ENCODE measurements around the gene LPP.

Gene LPP

DNA sequence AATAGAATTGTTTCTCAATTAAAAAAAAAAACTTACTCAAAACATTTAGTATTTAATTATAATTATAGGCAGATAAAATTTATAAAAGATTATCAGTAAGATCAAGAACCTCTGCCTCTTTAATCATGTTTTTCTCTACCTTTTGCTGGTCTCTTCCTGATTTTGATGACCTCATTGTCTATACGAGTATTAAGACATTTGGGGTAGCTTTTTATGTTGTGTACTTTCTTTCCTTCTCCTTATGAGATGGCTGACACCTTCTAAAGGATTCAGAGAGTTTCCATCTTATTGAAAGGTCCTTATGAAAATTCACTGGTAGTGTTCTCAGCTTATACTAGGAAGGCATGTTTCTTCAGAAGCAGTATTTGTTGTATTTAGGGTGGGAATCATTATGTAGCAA lies 426.3 kb downstream of the LPP start:
- TF ChIP-seq GATA2 (IDR thresholded peaks at IDR 0.05; ENCODE audit: low read depth, low read length) (no peak), GATA3 (IDR thresholded peaks at IDR 0.05; ENCODE audit: low read depth, low read length) (no peak)

DNA sequence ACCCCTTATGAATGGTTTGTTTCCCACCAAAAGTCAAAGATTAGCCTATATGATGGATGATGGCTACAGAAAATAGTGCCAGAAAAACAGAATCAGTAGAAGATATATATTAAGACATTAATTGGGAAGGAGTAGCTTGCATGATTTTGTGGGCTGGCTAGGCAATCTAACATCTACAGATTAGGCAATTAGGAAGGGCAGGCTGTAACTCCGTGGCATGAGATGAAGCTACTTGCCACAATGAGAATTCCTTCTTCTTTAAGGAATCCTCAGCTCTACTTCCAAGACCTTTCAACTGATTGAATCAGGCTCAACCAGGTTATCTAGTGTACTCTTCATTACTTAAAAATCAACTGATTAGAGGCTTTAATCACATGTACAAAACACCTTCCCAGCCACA lies 426.7 kb downstream of the LPP start:
- TF ChIP-seq GATA2 (IDR thresholded peaks at IDR 0.05; ENCODE audit: low read depth, low read length) (no peak), GATA3 (IDR thresholded peaks at IDR 0.05; ENCODE audit: low read depth, low read length) (no peak)

DNA sequence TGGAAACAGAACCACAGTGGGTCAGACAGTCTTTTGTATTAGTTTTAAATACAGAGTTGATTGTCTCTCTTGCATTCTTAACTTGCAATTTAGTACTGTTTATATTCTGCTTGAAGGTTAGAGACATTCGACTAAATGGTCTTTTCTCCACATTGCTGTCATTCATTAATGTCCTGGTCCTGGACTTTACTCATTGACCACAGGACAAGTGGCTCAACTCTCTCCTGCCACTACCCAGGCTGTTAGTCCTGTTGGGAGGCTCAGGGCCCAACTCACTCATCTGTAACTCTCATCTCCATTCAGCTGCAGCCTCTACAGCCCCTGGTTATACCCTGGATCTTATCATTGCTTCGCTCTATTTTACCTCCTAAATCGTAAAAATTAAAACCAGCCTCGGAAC lies 427.4 kb downstream of the LPP start:
- TF ChIP-seq GATA2 (IDR thresholded peaks at IDR 0.05; ENCODE audit: low read depth, low read length): no peak
- TF ChIP-seq GATA3 (IDR thresholded peaks at IDR 0.05; ENCODE audit: low read depth, low read length): no peak

DNA sequence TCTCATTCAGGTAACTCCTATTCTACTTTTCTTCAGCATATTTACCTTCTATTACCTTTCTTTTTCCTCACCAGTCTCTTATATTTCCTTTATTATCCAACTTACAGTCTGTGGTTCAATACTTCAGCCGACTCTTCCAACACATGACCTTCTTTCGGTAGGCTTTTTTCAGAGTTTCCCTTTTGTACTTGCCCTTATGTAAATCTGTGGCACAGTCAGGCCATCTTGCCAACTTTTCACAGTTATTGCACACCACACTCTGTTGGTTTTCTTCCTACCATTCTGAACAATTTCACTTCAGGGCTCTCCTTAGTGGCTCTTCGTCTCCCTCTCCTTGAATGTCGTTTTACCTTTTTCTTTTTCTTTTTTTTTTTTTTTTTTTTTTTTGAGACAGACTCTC lies 427.8 kb downstream of the LPP start:
- TF ChIP-seq GATA3 (IDR thresholded peaks at IDR 0.05; ENCODE audit: low read depth, low read length) (no peak), GATA2 (IDR thresholded peaks at IDR 0.05; ENCODE audit: low read depth, low read length) (no peak)

DNA sequence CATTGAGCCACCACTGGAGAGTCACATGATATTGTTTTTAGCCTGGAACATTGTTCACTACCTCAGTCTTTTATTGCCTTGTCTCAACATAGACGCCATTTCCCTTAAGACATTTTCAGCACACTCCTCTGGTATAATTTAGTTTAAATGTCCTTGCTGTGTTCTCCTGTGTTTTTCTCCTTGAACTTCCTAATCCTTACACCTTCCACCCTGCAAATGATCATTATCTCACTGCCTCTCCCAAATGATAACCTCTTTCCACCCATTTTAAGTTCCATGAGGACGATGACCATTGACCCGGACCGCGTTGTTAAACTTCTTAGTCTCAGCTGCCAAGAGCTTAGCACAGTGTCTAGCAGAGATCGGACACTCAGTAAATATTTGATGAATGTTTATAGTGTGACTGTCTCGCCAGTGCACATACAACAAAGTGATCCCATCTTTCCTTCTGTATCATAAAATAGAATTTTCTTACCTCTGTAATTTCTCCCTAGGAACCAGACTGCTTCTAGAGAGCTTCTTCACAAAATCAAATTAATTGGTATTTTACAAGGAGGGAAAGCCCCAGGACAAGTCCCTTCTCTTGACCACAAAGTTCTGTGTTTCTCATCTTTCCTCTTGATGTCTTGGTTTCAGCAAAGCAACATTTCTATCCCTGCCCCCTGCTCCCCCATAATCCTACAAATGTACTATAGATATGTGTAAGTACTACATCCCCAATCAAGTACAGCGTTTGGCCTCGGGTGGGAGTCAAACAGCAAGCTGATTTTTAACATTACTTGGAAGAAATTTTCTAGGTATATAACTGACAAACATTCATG lies 429.6 kb downstream of the LPP start:
- no peak for TF ChIP-seq GATA3 (IDR thresholded peaks at IDR 0.05; ENCODE audit: low read depth, low read length)
- no peak for TF ChIP-seq GATA2 (IDR thresholded peaks at IDR 0.05; ENCODE audit: low read depth, low read length)

DNA sequence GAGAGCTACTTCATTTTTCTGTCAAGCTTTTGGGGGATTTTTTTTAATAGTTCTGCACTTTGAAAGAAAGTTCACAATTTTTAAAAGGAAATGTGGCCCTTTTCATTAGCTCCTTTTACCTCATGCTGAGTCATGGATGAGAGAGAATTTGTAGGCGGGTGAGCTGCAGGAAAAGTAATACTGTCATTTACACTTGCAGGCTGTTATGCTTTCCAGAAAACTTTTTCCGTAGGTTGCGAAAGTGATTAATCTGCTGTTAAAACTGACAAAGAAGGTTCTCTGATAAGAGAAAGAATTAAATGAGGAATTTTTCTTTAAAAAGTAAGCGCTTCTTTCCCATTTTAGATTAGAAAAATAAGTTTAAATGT lies 430.2 kb downstream of the LPP start:
- no peak for TF ChIP-seq GATA2 (IDR thresholded peaks at IDR 0.05; ENCODE audit: low read depth, low read length)
- no peak for TF ChIP-seq GATA3 (IDR thresholded peaks at IDR 0.05; ENCODE audit: low read depth, low read length)

DNA sequence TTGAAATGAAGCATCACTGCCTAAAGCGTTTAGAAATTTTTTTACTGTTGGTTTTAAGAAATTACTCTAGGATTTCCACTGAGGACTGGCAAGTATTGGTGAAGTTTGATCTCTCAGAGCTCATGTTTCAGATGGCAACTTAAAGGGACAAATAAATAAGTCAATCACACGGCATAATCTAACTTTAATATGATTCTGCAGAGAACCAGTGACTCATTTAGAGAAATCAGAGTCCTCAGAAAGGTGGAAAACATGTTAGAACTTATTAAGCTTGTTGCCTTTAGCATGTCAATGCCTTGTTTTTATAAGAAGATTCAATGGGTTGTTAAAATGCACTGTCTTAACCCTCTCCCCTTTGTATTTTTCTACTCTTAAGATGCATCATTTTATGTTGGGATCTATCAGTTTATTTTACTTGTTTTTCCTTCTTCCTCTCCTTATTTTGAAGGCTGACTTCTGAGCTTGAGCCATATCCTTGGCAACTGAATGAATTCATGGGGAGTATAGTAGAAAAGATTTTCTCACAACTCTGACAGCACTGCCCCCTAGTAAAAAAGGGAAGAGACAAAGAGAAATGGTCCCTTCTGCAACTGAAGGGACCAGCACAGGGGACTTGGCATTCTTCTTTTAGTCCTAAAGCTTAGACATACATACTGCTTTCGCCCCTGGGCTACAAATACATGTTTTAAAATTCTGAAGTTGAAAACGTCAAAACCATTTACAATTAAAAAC lies 431.2 kb downstream of the LPP start:
- TF ChIP-seq GATA2 (IDR thresholded peaks at IDR 0.05; ENCODE audit: low read depth, low read length) (no peak), GATA3 (IDR thresholded peaks at IDR 0.05; ENCODE audit: low read depth, low read length) (no peak)

DNA sequence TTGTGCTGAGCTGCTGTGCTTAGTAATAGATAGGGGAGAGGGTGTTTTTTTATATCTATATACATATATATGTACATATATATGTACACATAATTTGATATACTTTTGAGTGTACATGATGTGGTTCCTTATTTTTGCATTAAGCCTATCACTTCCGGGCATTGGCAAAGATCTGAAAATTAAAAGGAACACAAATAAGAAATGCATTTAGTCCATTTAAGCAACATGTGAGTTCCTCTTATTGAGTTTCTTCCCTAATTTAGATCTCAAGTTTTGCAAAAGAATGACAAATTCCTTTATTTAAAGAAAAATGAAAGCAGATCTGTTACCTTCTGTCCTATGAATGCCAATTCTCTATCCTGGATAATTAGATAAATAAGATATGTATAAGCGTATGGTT lies 435.1 kb downstream of the LPP start:
- TF ChIP-seq GATA2 (IDR thresholded peaks at IDR 0.05; ENCODE audit: low read depth, low read length): no peak

DNA sequence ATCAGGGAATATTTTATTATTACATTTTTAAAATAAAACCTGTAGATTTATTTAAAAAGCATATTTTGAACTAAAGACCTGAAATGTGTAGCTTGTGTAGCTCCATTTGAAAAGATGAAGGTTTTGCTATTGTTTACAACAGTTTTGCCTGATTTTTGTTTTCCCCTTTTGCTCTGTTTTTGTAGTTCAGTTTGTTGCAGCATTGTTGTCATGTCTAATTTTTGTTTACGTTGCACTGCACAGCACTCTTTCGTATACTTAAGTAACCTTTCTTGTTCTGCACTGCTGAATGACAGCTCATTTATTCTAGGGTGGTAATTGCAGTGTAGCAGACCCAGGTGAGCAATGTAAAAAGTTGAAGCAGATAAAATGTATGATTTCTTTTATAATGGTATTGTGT lies 435.8 kb downstream of the LPP start:
- TF ChIP-seq GATA2 (IDR thresholded peaks at IDR 0.05; ENCODE audit: low read depth, low read length): no peak

DNA sequence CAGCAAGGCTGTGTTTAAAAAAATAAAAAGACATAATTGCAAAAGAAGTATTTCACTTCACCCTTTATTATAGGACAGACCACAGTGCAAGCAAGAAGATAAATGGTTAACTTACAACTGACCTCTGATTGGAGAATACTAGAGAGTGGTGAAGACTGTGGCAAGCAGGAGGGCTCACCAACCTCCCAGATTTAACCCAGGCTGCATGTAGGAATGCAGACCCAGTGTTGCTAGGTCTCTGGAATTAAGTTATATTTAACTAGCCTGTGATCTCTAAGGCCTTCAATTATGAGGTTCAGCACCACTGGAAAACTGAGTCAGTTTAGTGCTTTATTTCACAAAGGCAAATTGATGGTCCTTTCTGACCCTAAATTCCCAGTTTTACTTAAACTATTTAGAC lies 436.6 kb downstream of the LPP start:
- TF ChIP-seq GATA2 (IDR thresholded peaks at IDR 0.05; ENCODE audit: low read depth, low read length): no peak
- TF ChIP-seq GATA3 (IDR thresholded peaks at IDR 0.05; ENCODE audit: low read depth, low read length): no peak

DNA sequence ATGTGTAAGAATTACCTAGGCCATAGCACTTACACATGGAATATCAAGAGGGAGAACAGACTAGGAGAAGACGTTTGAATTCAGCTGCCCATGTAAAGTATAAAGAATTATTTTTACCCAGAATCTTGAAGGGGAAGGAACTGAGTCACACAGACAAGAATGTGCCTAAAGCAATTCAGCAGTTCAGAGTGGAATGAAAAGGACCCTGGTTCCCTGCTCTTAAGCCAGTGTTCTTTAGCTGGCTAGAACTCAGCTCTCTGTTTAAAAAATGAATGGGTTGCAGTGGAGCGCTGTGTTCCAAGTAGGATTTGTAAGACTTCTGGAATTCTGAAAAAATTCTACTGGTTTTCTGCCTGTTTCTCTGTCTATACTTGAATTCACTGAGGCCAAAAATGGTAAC lies 440.2 kb downstream of the LPP start:
- TF ChIP-seq GATA2 (IDR thresholded peaks at IDR 0.05; ENCODE audit: low read depth, low read length): no peak

DNA sequence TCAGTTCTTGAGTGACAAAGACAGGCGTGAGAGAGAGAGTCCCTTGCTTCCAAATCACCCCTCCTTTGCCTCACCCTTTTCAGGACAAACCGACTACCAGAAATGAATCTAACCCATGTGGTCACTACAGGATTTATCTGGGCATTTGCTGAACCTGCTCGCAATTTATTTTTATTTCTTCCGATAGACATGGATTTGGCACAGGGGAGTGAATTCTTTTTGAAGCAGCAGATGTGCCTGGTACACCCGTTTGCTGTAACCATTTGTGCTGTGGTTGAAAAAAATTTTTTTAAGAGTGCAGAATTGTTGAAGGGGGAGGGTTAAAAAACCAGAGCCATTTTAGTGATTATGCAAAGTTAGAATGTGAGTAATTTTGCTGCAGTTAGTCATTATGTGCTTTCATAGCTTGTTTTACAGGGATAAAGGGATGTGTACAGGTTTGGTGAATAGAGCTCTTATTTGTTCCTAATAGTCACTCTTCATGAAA lies 442.0 kb downstream of the LPP start:
- no peak for TF ChIP-seq GATA2 (IDR thresholded peaks at IDR 0.05; ENCODE audit: low read depth, low read length)
- no peak for TF ChIP-seq GATA3 (IDR thresholded peaks at IDR 0.05; ENCODE audit: low read depth, low read length)

DNA sequence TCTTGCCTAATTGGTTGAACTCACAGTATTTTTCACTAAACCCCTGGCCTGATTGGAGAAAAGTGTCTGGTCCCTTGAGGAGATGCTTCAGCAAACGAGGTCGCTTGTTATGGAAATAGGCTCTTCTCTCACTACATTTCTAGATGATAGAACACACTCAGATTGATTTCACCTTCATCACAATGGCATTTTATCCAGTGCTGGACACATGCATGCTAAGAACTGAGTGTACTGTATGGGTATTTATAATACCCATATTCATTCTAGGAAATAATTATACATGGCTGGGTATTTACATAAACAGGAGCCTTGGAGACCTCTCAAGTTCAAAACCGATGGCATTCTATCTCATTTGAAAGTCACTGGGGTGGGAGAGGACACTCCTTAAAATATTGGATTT lies 444.9 kb downstream of the LPP start:
- TF ChIP-seq GATA3 (IDR thresholded peaks at IDR 0.05; ENCODE audit: low read depth, low read length) (no peak), GATA2 (IDR thresholded peaks at IDR 0.05; ENCODE audit: low read depth, low read length) (no peak)

DNA sequence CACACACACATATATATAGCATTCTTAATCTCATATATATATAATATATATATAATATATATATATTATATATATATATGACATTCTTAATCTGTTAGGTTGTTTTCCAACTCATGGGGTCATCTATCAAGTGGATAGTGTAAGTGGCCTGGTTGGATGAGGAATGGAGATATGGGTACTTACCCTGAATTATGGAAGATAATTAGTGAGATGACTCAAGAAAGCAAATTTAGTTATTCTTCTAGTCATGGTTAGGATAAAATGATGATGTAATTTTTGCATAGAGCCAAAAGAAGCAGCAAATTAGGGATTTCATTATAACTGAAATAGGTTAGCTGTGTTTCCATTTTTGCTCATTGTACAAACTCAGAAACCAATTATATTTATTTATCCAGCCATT lies 448.2 kb downstream of the LPP start:
- TF ChIP-seq GATA2 (IDR thresholded peaks at IDR 0.05; ENCODE audit: low read depth, low read length): no peak
- no peak for TF ChIP-seq GATA3 (IDR thresholded peaks at IDR 0.05; ENCODE audit: low read depth, low read length)

DNA sequence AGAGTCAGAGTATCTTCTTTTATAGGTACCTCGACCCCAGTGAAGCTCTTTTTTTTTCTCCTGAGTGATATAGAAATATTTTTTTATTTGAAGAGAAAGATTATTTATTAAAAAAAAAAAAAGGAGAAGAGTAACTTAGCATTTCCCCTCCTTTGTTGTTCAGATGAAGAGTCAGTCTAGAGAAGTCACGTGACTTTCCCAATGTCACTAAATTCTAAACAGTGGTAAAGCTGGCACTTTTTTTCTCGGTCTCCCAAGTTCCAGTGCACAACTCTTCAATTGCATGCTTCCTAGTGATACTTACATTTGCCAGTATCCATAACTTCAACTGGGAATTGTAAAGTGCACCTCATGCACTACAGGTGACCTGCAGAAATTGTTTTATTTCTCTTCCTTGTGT lies 448.7 kb downstream of the LPP start:
- TF ChIP-seq GATA3 (IDR thresholded peaks at IDR 0.05; ENCODE audit: low read depth, low read length): no peak
- no peak for TF ChIP-seq GATA2 (IDR thresholded peaks at IDR 0.05; ENCODE audit: low read depth, low read length)

Data from SH-SY5Y (cell line).